Neural cell (in vitro differentiated cells): ENCODE data around the gene FAXC. TPM values are rescaled to one million over a fixed set of nuclear protein-coding genes. Genes with fewer than 3 reads are reported as not detected.

Experiments used
- H2AFZ ChIP-seq: fragments of 200-600, 300-800 bp; sonication (generic), shearing (Covaris generic); 2 replicates; pipeline ENCODE4 v1.6.0; 2014; ENCODE audit warnings: low read depth, mild to moderate bottlenecking, antibody characterized with exemption, low read length, moderate library complexity
- H3F3A ChIP-seq: fragments of 200-600 bp; shearing (Covaris generic); 2 replicates; pipeline ENCODE4 v1.6.1; 2016; ENCODE audit warnings: mild to moderate bottlenecking, moderate library complexity, mixed read lengths, antibody characterized with exemption, low read length; ENCODE audit not compliant: insufficient read depth, poor library complexity, severe bottlenecking
- H3K27ac ChIP-seq: fragments of 200-600, 300-800 bp; sonication (generic), shearing (Covaris generic); 2 replicates; pipeline ENCODE4 v1.5.1; 2014; ENCODE audit warnings: mild to moderate bottlenecking, low read length, moderate library complexity
- H3K27me3 ChIP-seq: fragments of 300-800, 200-600 bp; sonication (generic), shearing (Covaris generic); 2 replicates; pipeline ENCODE4 v1.6.0; 2014; ENCODE audit warnings: mild to moderate bottlenecking, low read depth, low read length, moderate library complexity; ENCODE audit not compliant: insufficient read depth
- H3K36me3 ChIP-seq: fragments of 300-800, 200-600 bp; sonication (generic), shearing (Covaris generic); 2 replicates; pipeline ENCODE4 v1.5.1; 2014; ENCODE audit warnings: mild to moderate bottlenecking, antibody characterized with exemption, low read length, moderate library complexity; ENCODE audit not compliant: insufficient read depth
- H3K4me2 ChIP-seq: fragments of 300-800, 200-600 bp; sonication (generic), shearing (Covaris generic); 2 replicates; pipeline ENCODE4 v1.6.0; 2014; ENCODE audit warnings: mild to moderate bottlenecking, low read length
- H3K4me3 ChIP-seq: fragments of 300-800, 200-600 bp; sonication (generic), shearing (Covaris generic); 2 replicates; pipeline ENCODE4 v1.5.1; 2014; ENCODE audit warnings: mild to moderate bottlenecking, low read length, moderate library complexity
- H3K79me2 ChIP-seq: fragments of 200-600 bp; shearing (Covaris generic); replicated peaks from 2 replicates; pipeline ENCODE4 v1.6.0; 2014; ENCODE audit warnings: mild to moderate bottlenecking, low read length, moderate library complexity; ENCODE audit not compliant: insufficient read depth
- H3K9ac ChIP-seq: fragments of 300-800, 200-600 bp; sonication (generic), shearing (Covaris generic); 2 replicates; pipeline ENCODE4 v1.6.1; 2016; ENCODE audit warnings: mild to moderate bottlenecking, low read length, mixed read lengths
- H3K9me2 ChIP-seq: fragments of 200-600 bp; shearing (Covaris generic); 2 replicates; pipeline ENCODE4 v1.6.1; 2016; ENCODE audit warnings: mild to moderate bottlenecking, low read length, mixed read lengths; ENCODE audit not compliant: insufficient read depth
- H3K9me3 ChIP-seq: fragments of 200-600, 300-800 bp; sonication (generic), shearing (Covaris generic); 2 replicates; pipeline ENCODE4 v1.6.1; 2016; ENCODE audit warnings: mild to moderate bottlenecking, mixed run types, low read length, moderate library complexity, mixed read lengths
- H4K20me1 ChIP-seq: fragments of 200-600 bp; shearing (Covaris generic); 2 replicates; pipeline ENCODE4 v1.6.1; 2016; ENCODE audit warnings: mild to moderate bottlenecking, mixed run types; ENCODE audit not compliant: insufficient read depth
- EP300 ChIP-seq: fragments of 450-650 bp; conservative IDR thresholded peaks from 2 replicates; pipeline ENCODE4 v1.6.1; 2014; ENCODE audit warnings: antibody characterized with exemption, mild to moderate bottlenecking, moderate library complexity; ENCODE audit not compliant: poor library complexity, severe bottlenecking
- EZH2 ChIP-seq: fragments of 200-600, 300-800 bp; shearing (Covaris generic), sonication (generic); IDR thresholded peaks from 2 replicates; pipeline ENCODE4 v1.6.1; 2014; ENCODE audit warnings: antibody characterized with exemption, low read length, borderline replicate concordance, mild to moderate bottlenecking; ENCODE audit not compliant: insufficient read depth, poor library complexity, severe bottlenecking
- MXI1 ChIP-seq: fragments of 450-650 bp; conservative IDR thresholded peaks from 2 replicates; pipeline ENCODE4 v1.6.1; 2014; ENCODE audit warnings: antibody characterized with exemption, mild to moderate bottlenecking; ENCODE audit not compliant: poor library complexity, severe bottlenecking
- POLR2AphosphoS5 ChIP-seq: IDR thresholded peaks from 2 replicates; pipeline ENCODE4 v1.6.1; 2012
- RAD21 ChIP-seq: fragments of 450-650 bp; conservative IDR thresholded peaks from 2 replicates; pipeline ENCODE4 v1.6.1; 2014; ENCODE audit warnings: antibody characterized with exemption, mild to moderate bottlenecking, moderate library complexity
- REST ChIP-seq: IDR thresholded peaks from 2 replicates; pipeline ENCODE4 v1.6.1; 2012; ENCODE audit warnings: borderline replicate concordance
- SMC3 ChIP-seq: fragments of 450-650 bp; conservative IDR thresholded peaks from 2 replicates; pipeline ENCODE4 v1.6.1; 2014; ENCODE audit warnings: antibody characterized with exemption, mild to moderate bottlenecking, moderate library complexity; ENCODE audit not compliant: poor library complexity
- TAF1 ChIP-seq: IDR thresholded peaks from 2 replicates; pipeline ENCODE4 v1.6.1; 2012; ENCODE audit warnings: low read depth
- polyA plus RNA-seq: library from polyadenylated mRNA; depleted of rRNA; stranded (reverse); fragments of >200 nt; gene quantifications from 2 replicates; pipeline ENCODE4 v1.2.3, GENCODE V29; 2014
- TF ChIP-seq, protein P1 (sequence below): fragments of 450-650 bp; IDR thresholded peaks from 2 replicates; pipeline ENCODE4 v1.5.1; 2014; ENCODE audit warnings: antibody characterized with exemption, mild to moderate bottlenecking, moderate library complexity; ENCODE audit not compliant: poor library complexity, severe bottlenecking

Gene FAXC
- polyA plus RNA-seq, 1 donor from 2014 or later = 106 TPM

GRCh38 chr6:99356641-99357040 is 7.2 kb upstream of the FAXC start:
- Histone ChIP-seq H3K4me3 (no peak overlapping the region), H3K9me3 (no peaks in the 10 kb centered on the region), H3K4me2 (no peak overlapping the region), H3K36me3 (no peaks in the 10 kb centered on the region), H3K27ac (no peak overlapping the region), H3K9ac (no peak overlapping the region), H4K20me1 (no peaks in the 10 kb centered on the region), H3K9me2 (no peaks in the 10 kb centered on the region), H3K27me3 (no peaks in the 10 kb centered on the region), H2AFZ (no peak overlapping the region), H3F3A (no peaks in the 10 kb centered on the region), H3K79me2 (no peaks in the 10 kb centered on the region)
- TF ChIP-seq EZH2 = no peak
- TF ChIP-seq REST = no peak
- TF ChIP-seq MXI1 = no peak
- no peak for TF ChIP-seq POLR2AphosphoS5
- no peak for TF ChIP-seq TAF1
- TF ChIP-seq, protein P1, sequence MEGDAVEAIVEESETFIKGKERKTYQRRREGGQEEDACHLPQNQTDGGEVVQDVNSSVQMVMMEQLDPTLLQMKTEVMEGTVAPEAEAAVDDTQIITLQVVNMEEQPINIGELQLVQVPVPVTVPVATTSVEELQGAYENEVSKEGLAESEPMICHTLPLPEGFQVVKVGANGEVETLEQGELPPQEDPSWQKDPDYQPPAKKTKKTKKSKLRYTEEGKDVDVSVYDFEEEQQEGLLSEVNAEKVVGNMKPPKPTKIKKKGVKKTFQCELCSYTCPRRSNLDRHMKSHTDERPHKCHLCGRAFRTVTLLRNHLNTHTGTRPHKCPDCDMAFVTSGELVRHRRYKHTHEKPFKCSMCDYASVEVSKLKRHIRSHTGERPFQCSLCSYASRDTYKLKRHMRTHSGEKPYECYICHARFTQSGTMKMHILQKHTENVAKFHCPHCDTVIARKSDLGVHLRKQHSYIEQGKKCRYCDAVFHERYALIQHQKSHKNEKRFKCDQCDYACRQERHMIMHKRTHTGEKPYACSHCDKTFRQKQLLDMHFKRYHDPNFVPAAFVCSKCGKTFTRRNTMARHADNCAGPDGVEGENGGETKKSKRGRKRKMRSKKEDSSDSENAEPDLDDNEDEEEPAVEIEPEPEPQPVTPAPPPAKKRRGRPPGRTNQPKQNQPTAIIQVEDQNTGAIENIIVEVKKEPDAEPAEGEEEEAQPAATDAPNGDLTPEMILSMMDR = no peak
- TF ChIP-seq EP300 = no peak
- TF ChIP-seq SMC3 = no peak
- TF ChIP-seq RAD21 = no peak

GRCh38 chr6:99354983-99355382 is 5.5 kb upstream of the FAXC start:
- no peak overlapping the region for H3K27ac ChIP-seq
- H3K9me3 ChIP-seq = no peaks in the 10 kb centered on the region
- no peak overlapping the region for H3K9ac ChIP-seq
- H3K4me2 ChIP-seq = no peak overlapping the region
- no peaks in the 10 kb centered on the region for H3K79me2 ChIP-seq
- H3K9me2 ChIP-seq = no peaks in the 10 kb centered on the region
- H3K4me3 ChIP-seq = no peak overlapping the region
- H3K27me3 ChIP-seq = no peaks in the 10 kb centered on the region
- H3F3A ChIP-seq = no peaks in the 10 kb centered on the region
- H2AFZ ChIP-seq = no peak overlapping the region
- TF ChIP-seq POLR2AphosphoS5 (no peak), REST (no peak), EP300 (no peak), EZH2 (no peak), RAD21 (no peak), SMC3 (no peak)
- TF ChIP-seq, protein P1 = no peak
- no peaks in the 10 kb centered on the region for H3K36me3 ChIP-seq
- H4K20me1 ChIP-seq = no peaks in the 10 kb centered on the region
